ENCODE measurements around the gene SP3.
A peak's percentile ranks its signal among the peaks of the same experiment; 100 is the strongest.

Gene SP3

GRCh38 chr2:173965372-173966025 is at the start of gene SP3:
TSS of gene SP3 (minus strand) at chr2:173965373. CDS start at chr2:173965171, 202 bp downstream.
- TF ChIP-seq CTCF (IDR thresholded peaks at IDR 0.05; ENCODE audit: control extremely low read depth, extremely low read depth, low read depth, missing control alignments): no peak
- peak; percentile 99 for DNase-seq (ENCODE audit: extremely low spot score)
- CTCF ChIA-PET: no interaction called here
- POLR2A ChIA-PET: no interaction called here

- no peak for DNase-seq (ENCODE audit: extremely low spot score)
- POLR2A ChIA-PET: no interaction called here
- no peak for TF ChIP-seq CTCF (IDR thresholded peaks at IDR 0.05; ENCODE audit: control extremely low read depth, extremely low read depth, low read depth, missing control alignments)
- CTCF ChIA-PET: interaction anchor here (2.9 kb wide), 1 partner anchor 23 kb away, joined by 8 read pairs; no protein-coding TSS in a partner anchor
Measured at GRCh38 chr2:174014699-174015070, 49.5 kb upstream of the SP3 start.

GRCh38 chr2:174014011-174014698 is 49.0 kb upstream of the SP3 start:
- no peak for TF ChIP-seq CTCF (IDR thresholded peaks at IDR 0.05; ENCODE audit: control extremely low read depth, extremely low read depth, low read depth, missing control alignments)
- no peak for DNase-seq (ENCODE audit: extremely low spot score)
- ChIA-PET CTCF (interaction anchor here (2.9 kb wide), 1 partner anchor 24 kb away, joined by 8 read pairs; no protein-coding TSS in a partner anchor), POLR2A (no interaction called here)

GRCh38 chr2:174013315-174013751 is 48.2 kb upstream of the SP3 start:
- POLR2A ChIA-PET: no interaction called here
- DNase-seq (ENCODE audit: extremely low spot score): no peak
- CTCF ChIA-PET: interaction anchor here (2.9 kb wide), 1 partner anchor 24 kb away, joined by 8 read pairs; no protein-coding TSS in a partner anchor
- no peak for TF ChIP-seq CTCF (IDR thresholded peaks at IDR 0.05; ENCODE audit: control extremely low read depth, extremely low read depth, low read depth, missing control alignments)

- no peak for TF ChIP-seq CTCF (IDR thresholded peaks at IDR 0.05; ENCODE audit: control extremely low read depth, extremely low read depth, low read depth, missing control alignments)
- POLR2A ChIA-PET: no interaction called here
- CTCF ChIA-PET: interaction anchor here (0.9 to 2.9 kb wide), 3 partner anchors 9 to 25 kb away, joined by 3 to 8 read pairs (median 4); no protein-coding TSS in a partner anchor
- DNase-seq (ENCODE audit: extremely low spot score): peak; percentile 57
Measured at GRCh38 chr2:174012347-174013314, 47.5 kb upstream of the SP3 start.

- TF ChIP-seq CTCF (IDR thresholded peaks at IDR 0.05; ENCODE audit: control extremely low read depth, extremely low read depth, low read depth, missing control alignments): no peak
- ChIA-PET CTCF (interaction anchor here (1.4 to 1.5 kb wide), 2 partner anchors 13 to 15 kb away, joined by 4 read pairs; no protein-coding TSS in a partner anchor), POLR2A (no interaction called here)
- no peak for DNase-seq (ENCODE audit: extremely low spot score)
Measured at GRCh38 chr2:174011796-174012195, 46.6 kb upstream of the SP3 start.
